ENCODE data around the gene HORMAD2. TPM values are rescaled to one million over a fixed set of nuclear protein-coding genes. Genes with fewer than 3 reads are reported as not detected.

Gene HORMAD2
- total and polyA plus RNA-seq, 2 donors (not counting 3 experiments of a cell fraction or from before 2014, with no cell fraction given): not detected

- H3K4me3 ChIP-seq (replicated peaks in 1 of 3; ENCODE audit: insufficient read depth in 1 of 3, low read depth in 1 of 3, low read length in 3 of 3): no peak overlapping the region
Observed at GRCh38 chr22:30221121-30221992, 141.1 kb downstream of the HORMAD2 start.

More at GRCh38 chr22:30221121-30221992, 141.1 kb downstream of the HORMAD2 start:
- H3K4me1 ChIP-seq (ENCODE audit: control insufficient read depth, extremely low read depth, insufficient read depth, low read length): no peaks in the 10 kb centered on the region
- peaks cover 8 to 23% of the 10 kb centered on the region in 2 experiments for H3K27me3 ChIP-seq (ENCODE audit: control insufficient read depth in 2 of 2, insufficient read depth in 2 of 2, low read length in 2 of 2)
- no peak overlapping the region for H3K9ac ChIP-seq (replicated peaks; ENCODE audit: extremely low read depth, insufficient read depth, low read length)
- no peak overlapping the region for H2AFZ ChIP-seq (ENCODE audit: low read depth, low read length)
- H4K20me1 ChIP-seq (replicated peaks; ENCODE audit: control insufficient read depth, extremely low read depth, insufficient read depth, low read length): no peaks in the 10 kb centered on the region
- H3K9me1 ChIP-seq (replicated peaks; ENCODE audit: control insufficient read depth, extremely low read depth, insufficient read depth, low read length): no peaks in the 10 kb centered on the region
- FAIRE-seq (no peak), DNase-seq (ENCODE audit: low read depth, low spot score) (no peak)
- POLR2A ChIA-PET: no interaction called here
- H3K27ac ChIP-seq (ENCODE audit: insufficient read depth, low read depth, low read length): no peak overlapping the region
- H3K36me3 ChIP-seq (ENCODE audit: control insufficient read depth in 2 of 2, extremely low read depth in 1 of 2, insufficient read depth in 2 of 2, low read length in 2 of 2): no peaks in the 10 kb centered on the region
- TF ChIP-seq MYC (IDR thresholded peaks at IDR 0.05; ENCODE audit: low read depth, low read length) (no peak), CTCF (IDR thresholded peaks at IDR 0.05; ENCODE audit: extremely low read depth in 1 of 2, insufficient read depth in 1 of 2, low read depth in 1 of 2, low read length in 2 of 2) (no peak), MAX (IDR thresholded peaks at IDR 0.05; ENCODE audit: insufficient read depth, insufficient read length) (no peak), FOS (IDR thresholded peaks at IDR 0.05; ENCODE audit: borderline replicate concordance, insufficient read depth, low read length) (no peak), POLR2A (IDR thresholded peaks at IDR 0.05; ENCODE audit: low read depth, low read length) (no peak), JUN (IDR thresholded peaks at IDR 0.05; ENCODE audit: borderline replicate concordance, insufficient read depth, insufficient read length, low read depth) (no peak), POLR2AphosphoS5 (IDR thresholded peaks at IDR 0.05; ENCODE audit: insufficient read depth, low read depth, low read length) (no peak), GATA2 (IDR thresholded peaks at IDR 0.05; ENCODE audit: insufficient read depth, insufficient read length, low read depth, low read length) (no peak), EZH2 (IDR thresholded peaks at IDR 0.05; ENCODE audit: borderline replicate concordance, low read depth, low read length, severe bottlenecking) (no peak)
- BruUV-seq (replicated peaks): no TSS peak
- intact Hi-C loops (cut with micrococcal nuclease): no loop called here
- no peaks in the 10 kb centered on the region for H3K79me2 ChIP-seq (ENCODE audit: control insufficient read depth, insufficient read depth, low read length)
- dilution Hi-C loops (cut with MboI; ENCODE audit: extremely low pct_ligation_motif_present, low sequenced_read_pairs): no loop called here
- no peak overlapping the region for H3K4me2 ChIP-seq (ENCODE audit: insufficient read depth, low read length)
- H3K9me3 ChIP-seq (replicated peaks; ENCODE audit: control insufficient read depth, insufficient read depth, low read length): no peaks in the 10 kb centered on the region
- CTCF ChIA-PET: interaction anchor here (0.5 to 1.1 kb wide), 2 partner anchors 13 to 992 kb away, joined by 3 to 4 read pairs; no protein-coding TSS in a partner anchor

Measured in endothelial cell of umbilical vein (primary cell).